Measurements from ENCODE around the gene B4GALNT3.

- TF ChIP-seq CTCF (conservative IDR thresholded peaks at IDR 0.05; ENCODE audit: low read depth in 2 of 2), result no peak
- TF ChIP-seq EZH2phosphoT487 (IDR thresholded peaks at IDR 0.05; ENCODE audit: unreplicated experiment), result no peak
- TF ChIP-seq POLR2AphosphoS5 (IDR thresholded peaks at IDR 0.05; ENCODE audit: low read depth), result no peak
- no peak for TF ChIP-seq REST (IDR thresholded peaks at IDR 0.05; ENCODE audit: unreplicated experiment)
- no peak for TF ChIP-seq EZH2 (IDR thresholded peaks at IDR 0.05; ENCODE audit: low read depth, unreplicated experiment)
- TF ChIP-seq ZNF331 (CRISPR knock-in tag; IDR thresholded peaks at IDR 0.05; ENCODE audit: low read depth), result no peak
- TF ChIP-seq ETS1 (IDR thresholded peaks at IDR 0.05), result no peak
- no peak for TF ChIP-seq STAT1 (IDR thresholded peaks at IDR 0.05; ENCODE audit: unreplicated experiment)
- TF ChIP-seq JUNB (IDR thresholded peaks at IDR 0.05; ENCODE audit: unreplicated experiment), result no peak
Observed at GRCh38 chr12:449203-449602, 10.5 kb upstream of the B4GALNT3 start.
